ENCODE results near the gene CREB3L2. TPM values are rescaled to one million over a fixed set of nuclear protein-coding genes. Genes with fewer than 3 reads are reported as not detected.

Gene CREB3L2
- total and polyA plus RNA-seq, 2 donors (not counting 1 experiment from before 2014, with no cell fraction given) = 13.8 to 25.1 TPM

DNA sequence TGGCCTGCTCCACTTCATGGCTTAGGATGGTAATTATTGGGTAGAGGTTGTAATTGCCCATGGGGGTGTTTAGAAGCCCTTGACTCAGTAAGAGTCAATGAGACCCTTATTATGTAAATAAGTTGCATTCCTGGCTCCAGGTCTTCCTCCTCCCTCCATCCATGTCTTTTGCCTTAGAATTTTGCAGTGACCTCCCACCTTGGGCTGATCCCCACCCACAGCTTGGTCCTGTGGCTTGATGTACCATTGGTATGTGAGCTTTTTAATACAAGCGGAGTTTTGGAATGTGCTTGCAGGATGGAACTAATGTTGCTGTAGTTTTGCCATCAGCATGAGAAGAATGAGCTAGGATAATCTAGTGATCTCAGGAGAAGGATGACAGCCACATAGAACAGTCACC, 81.9 kb downstream of the CREB3L2 start:
- peaks cover 4% of the 10 kb centered on the region for H4K20me1 ChIP-seq (ENCODE audit: control insufficient read depth, insufficient read depth, low read length, poor library complexity, severe bottlenecking)
- Mint-ChIP-seq H3K27me3 (no peaks in the 10 kb centered on the region), H3K27ac (no peak overlapping the region), H3K4me3 (no peak overlapping the region), H3K9me3 (ENCODE audit: insufficient read depth) (no peaks in the 10 kb centered on the region), H3K4me1 (peaks cover 10% of the 10 kb centered on the region)
- H3K4me1 ChIP-seq (ENCODE audit: control insufficient read depth in 2 of 2, insufficient read depth in 2 of 2, low read length in 2 of 2) = no peaks in the 10 kb centered on the region
- no peaks in the 10 kb centered on the region for H3K9me3 ChIP-seq (ENCODE audit: control extremely low read depth in 1 of 3, control insufficient read depth in 2 of 3, insufficient read depth in 1 of 3, low read length in 2 of 3)
- no peak overlapping the region for H2AFZ ChIP-seq (ENCODE audit: insufficient read depth, low read depth, low read length, poor library complexity, severe bottlenecking)
- H3K4me2 ChIP-seq (replicated peaks; ENCODE audit: low read depth, low read length, poor library complexity, severe bottlenecking) = no peak overlapping the region
- H3K36me3 ChIP-seq (replicated peaks in 1 of 2; ENCODE audit: control extremely low read depth in 1 of 2, control insufficient read depth in 1 of 2, extremely low read depth in 1 of 2, insufficient read depth in 2 of 2, low read length in 1 of 2) = peaks cover 3 to 17% of the 10 kb centered on the region in 2 experiments
- no peak overlapping the region for H3K9ac ChIP-seq (ENCODE audit: low read length)
- no peak for ATAC-seq (ENCODE audit: low read depth)
- no peak overlapping the region for H3K27ac ChIP-seq (ENCODE audit: low read length in 2 of 2)
- TF ChIP-seq, protein P1, sequence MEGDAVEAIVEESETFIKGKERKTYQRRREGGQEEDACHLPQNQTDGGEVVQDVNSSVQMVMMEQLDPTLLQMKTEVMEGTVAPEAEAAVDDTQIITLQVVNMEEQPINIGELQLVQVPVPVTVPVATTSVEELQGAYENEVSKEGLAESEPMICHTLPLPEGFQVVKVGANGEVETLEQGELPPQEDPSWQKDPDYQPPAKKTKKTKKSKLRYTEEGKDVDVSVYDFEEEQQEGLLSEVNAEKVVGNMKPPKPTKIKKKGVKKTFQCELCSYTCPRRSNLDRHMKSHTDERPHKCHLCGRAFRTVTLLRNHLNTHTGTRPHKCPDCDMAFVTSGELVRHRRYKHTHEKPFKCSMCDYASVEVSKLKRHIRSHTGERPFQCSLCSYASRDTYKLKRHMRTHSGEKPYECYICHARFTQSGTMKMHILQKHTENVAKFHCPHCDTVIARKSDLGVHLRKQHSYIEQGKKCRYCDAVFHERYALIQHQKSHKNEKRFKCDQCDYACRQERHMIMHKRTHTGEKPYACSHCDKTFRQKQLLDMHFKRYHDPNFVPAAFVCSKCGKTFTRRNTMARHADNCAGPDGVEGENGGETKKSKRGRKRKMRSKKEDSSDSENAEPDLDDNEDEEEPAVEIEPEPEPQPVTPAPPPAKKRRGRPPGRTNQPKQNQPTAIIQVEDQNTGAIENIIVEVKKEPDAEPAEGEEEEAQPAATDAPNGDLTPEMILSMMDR (IDR thresholded peaks at IDR 0.05) = no peak
- TF ChIP-seq EZH2 (IDR thresholded peaks at IDR 0.05; ENCODE audit: borderline replicate concordance, insufficient read depth, low read depth, low read length, poor library complexity, severe bottlenecking) = no peak
- no CpG with 5 or more reads among the region's 1 CpG for WGBS (ENCODE audit: insufficient coverage)
- CTCF ChIA-PET = interaction anchor here (1.5 kb wide), 1 partner anchor 16 kb away, joined by 8 read pairs; no protein-coding TSS in a partner anchor
- peaks cover 8% of the 10 kb centered on the region for H3K79me2 ChIP-seq (ENCODE audit: control insufficient read depth, insufficient read depth, low read length)
- no peak for DNase-seq
- H3K27me3 ChIP-seq (replicated peaks in 1 of 4; ENCODE audit: control extremely low read depth in 1 of 4, control insufficient read depth in 3 of 4, insufficient read depth in 4 of 4, low read length in 3 of 4) = no peaks in the 10 kb centered on the region
- H3K4me3 ChIP-seq (ENCODE audit: control extremely low read depth in 1 of 5, extremely low read depth in 1 of 5, insufficient read depth in 1 of 5, low read depth in 2 of 5, low read length in 4 of 5) = no peak overlapping the region
- POLR2A ChIA-PET = no interaction called here
- intact Hi-C loops (cut with micrococcal nuclease) = no loop called here

- peaks cover 7% of the 10 kb centered on the region for H3K79me2 ChIP-seq (ENCODE audit: control insufficient read depth, insufficient read depth, low read length)
These were observed 84.8 kb downstream of the CREB3L2 start for GRCh38 chr7:137916980-137917645.

More at GRCh38 chr7:137916980-137917645, 84.8 kb downstream of the CREB3L2 start:
- POLR2A ChIA-PET = no interaction called here
- no peak for ATAC-seq (ENCODE audit: low read depth)
- Mint-ChIP-seq H3K27me3 (no peaks in the 10 kb centered on the region), H3K4me3 (peak overlapping the region; percentile 20), H3K4me1 (peaks cover 10% of the 10 kb centered on the region), H3K9me3 (ENCODE audit: insufficient read depth) (no peaks in the 10 kb centered on the region), H3K27ac (peak overlapping the region; percentile 54)
- Histone ChIP-seq H3K4me1 (ENCODE audit: control insufficient read depth in 2 of 2, insufficient read depth in 2 of 2, low read length in 2 of 2) (no peaks in the 10 kb centered on the region), H2AFZ (ENCODE audit: insufficient read depth, low read depth, low read length, poor library complexity, severe bottlenecking) (no peak overlapping the region), H3K27me3 (replicated peaks in 1 of 4; ENCODE audit: control extremely low read depth in 1 of 4, control insufficient read depth in 3 of 4, insufficient read depth in 4 of 4, low read length in 3 of 4) (no peaks in the 10 kb centered on the region), H3K4me3 (ENCODE audit: control extremely low read depth in 1 of 5, extremely low read depth in 1 of 5, insufficient read depth in 1 of 5, low read depth in 2 of 5, low read length in 4 of 5) (no peak overlapping the region), H4K20me1 (ENCODE audit: control insufficient read depth, insufficient read depth, low read length, poor library complexity, severe bottlenecking) (peaks cover 4% of the 10 kb centered on the region), H3K36me3 (replicated peaks in 1 of 2; ENCODE audit: control extremely low read depth in 1 of 2, control insufficient read depth in 1 of 2, extremely low read depth in 1 of 2, insufficient read depth in 2 of 2, low read length in 1 of 2) (peaks cover 10 to 33% of the 10 kb centered on the region in 2 experiments), H3K27ac (ENCODE audit: low read length in 2 of 2) (no peak overlapping the region), H3K9me3 (ENCODE audit: control extremely low read depth in 1 of 3, control insufficient read depth in 2 of 3, insufficient read depth in 1 of 3, low read length in 2 of 3) (no peaks in the 10 kb centered on the region), H3K9ac (ENCODE audit: low read length) (no peak overlapping the region), H3K4me2 (replicated peaks; ENCODE audit: low read depth, low read length, poor library complexity, severe bottlenecking) (no peak overlapping the region)
- 83% methylated on average over 2 of the region's 9 CpGs for WGBS (ENCODE audit: insufficient coverage)
- CTCF ChIA-PET = interaction anchor here (1.5 to 1.7 kb wide), 2 partner anchors 13 to 92 kb away, joined by 4 to 5 read pairs; no protein-coding TSS in a partner anchor
- no peak for TF ChIP-seq EZH2 (IDR thresholded peaks at IDR 0.05; ENCODE audit: borderline replicate concordance, insufficient read depth, low read depth, low read length, poor library complexity, severe bottlenecking)
- TF ChIP-seq, protein P1 (IDR thresholded peaks at IDR 0.05) = no peak
- intact Hi-C loops (cut with micrococcal nuclease) = no loop called here
- DNase-seq = no peak

Data from B cell (primary cell).